Heart left ventricle (tissue), 16 donors: ENCODE data around the gene CD244. TPM values are rescaled to one million over a fixed set of nuclear protein-coding genes. Genes with fewer than 3 reads are reported as not detected.

ENCODE experiments used
- ATAC-seq, 4 donors: fragments of 200-7000 bp; cut with Tn5 transposase; one replicate each; pipeline ENCODE4 v1.9.1; 2020 to 2022; ENCODE audit warnings: moderate library complexity in 4 of 4, mild to moderate bottlenecking in 3 of 4, moderate number of reproducible peaks in 1 of 4
- DNase-seq, 5 donors: peaks; one replicate each; pipeline ENCODE4 v3.0.0-alpha.2; 2020
- H3K27ac ChIP-seq, 12 donors: fragments of 200-600 bp; sonication (generic) in 4 of 12; one replicate each; pipeline versions ENCODE4 v1.5.0 to v1.8.0; 2016 to 2022; ENCODE audit warnings: mild to moderate bottlenecking in 2 of 12
- H3K27me3 ChIP-seq, 9 donors: fragments of 200-600 bp; sonication (generic) in 2 of 9; one replicate each; pipeline versions ENCODE4 v1.5.1 to v1.8.0; 2016 to 2022; ENCODE audit warnings: mild to moderate bottlenecking in 3 of 9
- H3K36me3 ChIP-seq, 9 donors: fragments of 200-600 bp; sonication (generic) in 2 of 9; one replicate each; pipeline versions ENCODE4 v1.5.0 to v1.8.0; 2018 to 2022; ENCODE audit warnings: mild to moderate bottlenecking in 2 of 9
- H3K4me1 ChIP-seq, 12 donors: fragments of 200-600 bp; sonication (generic) in 4 of 12; one replicate each; pipeline versions ENCODE4 v1.5.0 to v1.8.0; 2016 to 2022; ENCODE audit warnings: mild to moderate bottlenecking in 3 of 12
- H3K4me3 ChIP-seq, 12 donors: fragments of 200-600 bp; sonication (generic) in 4 of 12; one replicate each; pipeline versions ENCODE4 v1.5.0 to v1.8.0; 2017 to 2022; ENCODE audit warnings: mild to moderate bottlenecking in 9 of 12, moderate library complexity in 4 of 12
- H3K9me3 ChIP-seq, 12 donors: fragments of 200-600 bp; sonication (generic) in 4 of 12; one replicate each; pipeline versions ENCODE4 v1.5.0 to v1.8.0; 2016 to 2022; ENCODE audit warnings: mild to moderate bottlenecking in 1 of 12
- POLR2A ChIP-seq, 2 donors: fragments of 450-650 bp; IDR thresholded peaks; one replicate each; pipeline ENCODE4 v1.6.1; 2017; ENCODE audit warnings: antibody characterized with exemption in 2 of 2, mild to moderate bottlenecking in 2 of 2, moderate library complexity in 2 of 2
- WGBS, 4 donors: extraction: QIAGEN DNeasy Blood & Tissue Kit in 2 of 4; methylation state at CpG; one replicate each; pipeline versions ENCODE4 v1.1.5 to v1.1.7; 2013 to 2018; 5-methylcytosine and 5-hydroxymethylcytosine counted together
- intact Hi-C, 10 donors: fragments of 100-400 bp; cut with DNase I; formaldehyde crosslinking; loops; one replicate each; pipeline versions ENCODE4 v1.11.1 to v1.14.2; 2022
- long read RNA-seq, 3 donors: library from polyadenylated mRNA; unstranded; transcript quantifications; one replicate each; pipeline ENCODE4 v2.0.0, GENCODE V29; 2020 to 2021
- polyA plus RNA-seq, 2 donors: library from polyadenylated mRNA; stranded (reverse); fragments of 200-250 nt; gene quantifications; one replicate each; pipeline ENCODE4 v1.2.3, GENCODE V29; 2013
- total RNA-seq, 9 donors: library from RNA; depleted of rRNA in 2 of 9; stranded (reverse); fragments of >200 nt in 2 of 9; fragmentation: NEBNext Ultra II Directional in 3 of 9; extraction: Animal tissue kit (Norgen Biotek cat#: 25700) in 3 of 9; gene quantifications; one replicate each; pipeline versions ENCODE4 v1.1.0 to v1.2.4, GENCODE V29; 2016 to 2023
- TF ChIP-seq, protein P1 (sequence below), 12 donors: fragments of 200-600 bp; sonication (generic) in 4 of 12; IDR thresholded peaks; one replicate each; pipeline versions ENCODE4 v1.5.0 to v1.8.0; 2018 to 2022; ENCODE audit warnings: antibody characterized with exemption in 12 of 12, mild to moderate bottlenecking in 5 of 12
- donor health status: ischemic (EF 13 %, LVEDD 7.1; RV severe dilation, severe dysfunction).
- donor health status: healthy with polysubstance abuse.
- donor health status: DM: no; HTN: yes; CAD: no.
- donor health status: DM: no; HTN: no; CAD: no.
- donor health status: ischemic (EF 25% LVEDD 6.9; RV normal size, moderate dysfunction).
- donor health status: ischemic (EF 25% LVEDD 5.7; RV mildly dilated, moderate dysfunction).
- donor health status: healthy.
- donor health status: DM: yes; HTN: yes; CAD: no.
- donor health status: ischemic (EF 35%, LVEDD 5.7; RV mildly dilated, moderate dysfunction).
- donor health status: nonischemic (EF 11% LVEDD 7.7; RV severe dilation, severe dysfunction).
- donor health status: DM: yes; HTN: yes; CAD: no.
- donor health status: PGD.
- donor health status: ischemic (EF 29% LVEDD 5.4; RV normal size, mild dysfunction).
- donor health status: nonischemic (EF 23%, LVEDD 6.1; RV moderate dilation, normal function).

CD244 gene, protein sequence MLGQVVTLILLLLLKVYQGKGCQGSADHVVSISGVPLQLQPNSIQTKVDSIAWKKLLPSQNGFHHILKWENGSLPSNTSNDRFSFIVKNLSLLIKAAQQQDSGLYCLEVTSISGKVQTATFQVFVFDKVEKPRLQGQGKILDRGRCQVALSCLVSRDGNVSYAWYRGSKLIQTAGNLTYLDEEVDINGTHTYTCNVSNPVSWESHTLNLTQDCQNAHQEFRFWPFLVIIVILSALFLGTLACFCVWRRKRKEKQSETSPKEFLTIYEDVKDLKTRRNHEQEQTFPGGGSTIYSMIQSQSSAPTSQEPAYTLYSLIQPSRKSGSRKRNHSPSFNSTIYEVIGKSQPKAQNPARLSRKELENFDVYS
- total RNA-seq (1 to 10 TPM in 2 of 9 donors, under 1 TPM in 2, not detected in 5; 0.10 to 2.2 (median 1.2) TPM), polyA plus RNA-seq (under 1 TPM; 0.08 to 0.22 TPM)
- long read RNA-seq, donor 1: 0 reads
- long read RNA-seq, donor 2: 0 reads
- long read RNA-seq, donor 3: 0 reads

DNA sequence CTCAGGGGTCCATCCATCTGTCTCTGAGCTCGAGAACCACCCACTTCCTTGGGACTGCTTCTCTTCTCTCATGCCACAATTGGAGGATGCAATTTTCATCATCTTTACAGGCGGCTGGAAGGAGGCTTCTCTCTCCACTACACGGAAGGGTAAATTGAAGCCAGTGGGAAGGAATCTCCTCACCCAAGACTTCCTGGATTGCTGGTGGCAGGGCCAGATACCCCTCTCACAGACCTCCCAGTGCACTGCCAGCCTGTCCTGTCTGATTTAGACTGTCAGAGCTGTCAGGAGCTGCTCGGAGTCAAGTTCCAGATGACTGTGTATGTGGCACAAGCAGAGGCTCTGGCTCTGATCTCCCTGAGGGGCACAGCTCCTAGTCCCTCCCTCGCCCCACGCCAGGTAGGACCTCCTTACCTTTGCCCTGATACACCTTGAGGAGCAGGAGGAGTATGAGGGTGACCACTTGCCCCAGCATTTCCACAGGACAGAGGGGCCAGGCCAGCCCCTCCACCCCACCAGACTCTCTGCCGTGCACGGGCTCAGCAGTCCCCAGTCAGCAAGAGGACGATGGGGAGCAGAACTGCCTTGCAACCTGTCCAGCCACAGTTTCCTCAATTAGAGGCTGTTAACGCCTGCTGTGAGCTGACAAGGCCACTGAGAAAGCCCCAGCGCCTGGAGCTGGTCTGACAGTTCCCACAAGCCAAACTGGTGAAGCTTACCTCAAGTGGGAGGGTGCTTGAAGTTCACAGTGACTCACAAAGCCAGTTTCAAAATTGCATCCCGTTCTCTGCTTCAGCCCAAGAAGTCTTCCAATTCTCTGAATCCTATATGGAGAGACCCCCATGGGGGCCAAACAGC lies at the start of gene CD244:
Gene CD244, minus strand, starts transcription at position 685 of the 858 bp plus-strand sequence. Its CDS starts 210 bp downstream, at position 475.
- peak in 4 of 5 donors; percentile 34 to 75 (median 36) for DNase-seq
- Histone ChIP-seq H3K9me3 (no peaks in the 10 kb centered on the region), H3K27me3 (peaks cover 0 to 21% (median 0%) of the 10 kb centered on the region in 9 donors), H3K4me3 (peak within 1 kb of the TSS in 2 of 12 donors; percentile 12 to 43), H3K27ac (peak within 1 kb of the TSS in 1 of 12 donors; percentile 85), H3K4me1 (peaks cover 0 to 68% (median 0%) of the 10 kb centered on the region in 12 donors), H3K36me3 (no peaks in the 10 kb centered on the region)
- TF ChIP-seq, protein P1, sequence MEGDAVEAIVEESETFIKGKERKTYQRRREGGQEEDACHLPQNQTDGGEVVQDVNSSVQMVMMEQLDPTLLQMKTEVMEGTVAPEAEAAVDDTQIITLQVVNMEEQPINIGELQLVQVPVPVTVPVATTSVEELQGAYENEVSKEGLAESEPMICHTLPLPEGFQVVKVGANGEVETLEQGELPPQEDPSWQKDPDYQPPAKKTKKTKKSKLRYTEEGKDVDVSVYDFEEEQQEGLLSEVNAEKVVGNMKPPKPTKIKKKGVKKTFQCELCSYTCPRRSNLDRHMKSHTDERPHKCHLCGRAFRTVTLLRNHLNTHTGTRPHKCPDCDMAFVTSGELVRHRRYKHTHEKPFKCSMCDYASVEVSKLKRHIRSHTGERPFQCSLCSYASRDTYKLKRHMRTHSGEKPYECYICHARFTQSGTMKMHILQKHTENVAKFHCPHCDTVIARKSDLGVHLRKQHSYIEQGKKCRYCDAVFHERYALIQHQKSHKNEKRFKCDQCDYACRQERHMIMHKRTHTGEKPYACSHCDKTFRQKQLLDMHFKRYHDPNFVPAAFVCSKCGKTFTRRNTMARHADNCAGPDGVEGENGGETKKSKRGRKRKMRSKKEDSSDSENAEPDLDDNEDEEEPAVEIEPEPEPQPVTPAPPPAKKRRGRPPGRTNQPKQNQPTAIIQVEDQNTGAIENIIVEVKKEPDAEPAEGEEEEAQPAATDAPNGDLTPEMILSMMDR (IDR thresholded peaks at IDR 0.05): no peak
- no peak for TF ChIP-seq POLR2A (IDR thresholded peaks at IDR 0.05)
- peak in 3 of 4 donors; percentile 47 to 65 (median 59) for ATAC-seq
- intact Hi-C loops: no loop called here
- 34 to 52% (median 45%) methylated on average over 8 to 12 of the region's 12 CpGs for WGBS, 4 donors

DNA sequence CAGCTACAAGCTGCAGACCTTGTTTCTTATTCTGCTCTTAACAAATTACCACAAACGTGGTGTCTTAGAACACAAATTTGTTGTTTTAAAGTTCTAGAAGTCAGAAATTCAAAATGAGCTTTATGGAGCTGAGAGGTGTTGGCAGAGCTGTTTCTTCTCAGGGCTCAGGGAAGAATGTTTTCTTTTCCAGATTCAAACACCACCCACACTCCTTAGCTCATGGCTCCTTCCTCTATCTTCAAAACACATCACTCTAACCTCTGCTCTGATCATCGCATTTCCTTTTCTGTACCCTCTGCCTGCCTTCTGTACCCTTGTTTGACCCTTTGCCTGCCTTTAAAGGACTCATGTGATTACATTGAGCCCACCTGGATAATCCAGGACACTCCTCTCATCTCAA lies 49.2 kb upstream of the CD244 start:
- ATAC-seq (no peak), DNase-seq (no peak)
- TF ChIP-seq, protein P1 (IDR thresholded peaks at IDR 0.05): no peak
- TF ChIP-seq POLR2A (IDR thresholded peaks at IDR 0.05): no peak
- intact Hi-C loops: no loop called here
- peaks cover 0 to 29% (median 0%) of the 10 kb centered on the region in 12 donors for H3K4me1 ChIP-seq
- 36 to 61% (median 49%) methylated on average over 2 of the region's 2 CpGs for WGBS, 4 donors
- H3K36me3 ChIP-seq: no peaks in the 10 kb centered on the region
- no peaks in the 10 kb centered on the region for H3K9me3 ChIP-seq
- no peak overlapping the region for H3K4me3 ChIP-seq
- H3K27me3 ChIP-seq: no peaks in the 10 kb centered on the region
- H3K27ac ChIP-seq: peak overlapping the region in 1 of 12 donors; percentile 31

DNA sequence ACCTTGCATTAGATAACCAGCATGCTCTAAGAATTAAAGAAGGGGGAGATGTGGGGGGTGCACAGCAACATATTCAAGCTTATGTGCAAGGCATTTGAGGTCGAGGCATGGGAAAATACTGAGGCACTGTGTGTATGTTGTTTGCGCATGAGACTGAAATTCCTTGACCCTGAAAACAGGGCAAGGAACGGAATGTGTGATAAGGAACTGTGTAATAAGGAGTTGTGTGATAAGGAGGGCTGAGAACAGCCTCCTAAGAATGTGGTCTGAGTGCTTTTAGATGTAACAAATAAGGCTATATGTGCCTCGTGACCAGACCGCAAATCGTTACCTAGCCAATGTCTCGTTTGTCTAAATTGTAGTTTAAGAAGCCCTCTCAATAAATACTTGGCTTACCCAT lies 48.8 kb upstream of the CD244 start:
- ATAC-seq (peak in 1 of 4 donors; percentile 13), DNase-seq (no peak)
- H3K27me3 ChIP-seq: no peaks in the 10 kb centered on the region
- H3K36me3 ChIP-seq: no peaks in the 10 kb centered on the region
- intact Hi-C loops: no loop called here
- no peak overlapping the region for H3K27ac ChIP-seq
- H3K9me3 ChIP-seq: no peaks in the 10 kb centered on the region
- H3K4me3 ChIP-seq: no peak overlapping the region
- WGBS, 4 donors: 16 to 37% (median 19%) methylated on average over 7 of the region's 7 CpGs
- peaks cover 0 to 34% (median 0%) of the 10 kb centered on the region in 12 donors for H3K4me1 ChIP-seq
- TF ChIP-seq POLR2A (IDR thresholded peaks at IDR 0.05): no peak
- TF ChIP-seq, protein P1 (IDR thresholded peaks at IDR 0.05): no peak
